Cardiac ventricle fibroblast (primary cell): ENCODE results near the gene OR4K2. TPM values are rescaled to one million over a fixed set of nuclear protein-coding genes. Genes with fewer than 3 reads are reported as not detected.

Source experiments
- total RNA-seq: library from RNA; depleted of rRNA; stranded (reverse); fragments of >200 nt; gene quantifications from 2 replicates; pipeline ENCODE4 v1.2.3, GENCODE V29; 2015

The OR4K2 gene, protein sequence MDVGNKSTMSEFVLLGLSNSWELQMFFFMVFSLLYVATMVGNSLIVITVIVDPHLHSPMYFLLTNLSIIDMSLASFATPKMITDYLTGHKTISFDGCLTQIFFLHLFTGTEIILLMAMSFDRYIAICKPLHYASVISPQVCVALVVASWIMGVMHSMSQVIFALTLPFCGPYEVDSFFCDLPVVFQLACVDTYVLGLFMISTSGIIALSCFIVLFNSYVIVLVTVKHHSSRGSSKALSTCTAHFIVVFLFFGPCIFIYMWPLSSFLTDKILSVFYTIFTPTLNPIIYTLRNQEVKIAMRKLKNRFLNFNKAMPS
- total RNA-seq = not detected in 2 replicates

DNA sequence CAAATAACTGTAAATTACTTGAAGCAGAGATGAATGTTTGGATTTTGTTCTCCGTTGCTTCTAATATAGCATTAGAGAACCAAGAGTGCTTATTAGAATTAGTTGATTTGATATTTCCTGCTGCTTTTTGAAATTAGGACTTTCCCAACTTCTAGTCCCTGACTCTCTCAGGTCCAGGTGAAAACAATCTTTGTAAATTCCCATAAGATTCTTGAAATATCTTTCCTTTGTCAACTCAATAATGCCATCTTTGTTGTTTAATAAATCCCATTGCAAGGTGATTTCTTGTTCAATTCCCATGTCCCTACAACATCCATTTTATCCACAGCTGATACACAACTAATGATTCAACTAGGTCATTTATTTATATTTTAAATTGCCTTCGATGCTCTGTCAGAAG, at the start of gene OR4K2:
Gene OR4K2, plus strand, starts transcription at position 301 of the 400 bp plus-strand sequence. CDS start 1,126 bp downstream, outside the sequence.

DNA sequence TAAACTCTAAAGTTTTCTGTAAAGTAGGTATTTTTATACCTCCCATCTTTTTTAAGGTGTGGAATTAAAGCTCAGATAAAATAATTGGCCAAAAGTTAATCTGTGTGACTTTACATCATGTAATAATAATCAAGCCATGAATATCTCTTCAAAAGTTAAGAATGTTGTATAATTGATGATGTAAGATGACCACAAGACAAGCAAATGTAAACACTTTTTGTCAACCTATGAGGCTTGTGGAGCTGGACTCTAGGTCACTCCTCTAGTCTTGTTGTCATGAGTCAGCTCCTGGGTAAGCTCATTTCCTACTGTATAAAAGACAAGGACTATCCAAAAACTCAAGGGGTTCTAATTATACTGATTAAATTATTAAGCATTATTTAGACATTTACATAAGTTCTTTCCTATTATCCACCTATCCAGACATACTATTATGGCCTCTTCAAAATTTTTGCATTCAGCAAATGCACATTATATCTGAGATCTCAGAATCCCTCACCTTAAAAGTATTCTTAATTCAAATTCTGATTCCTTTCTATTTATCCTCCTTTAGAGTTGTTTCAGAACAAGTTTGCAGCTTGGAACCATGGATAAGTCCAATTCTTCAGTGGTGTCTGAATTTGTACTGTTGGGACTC, 45.2 kb downstream of the OR4K2 start, which contains the start of gene OR4K5:
Gene OR4K5, plus strand, starts transcription at position 587 of the 637 bp plus-strand sequence. Its CDS starts 0 bp downstream, at position 587.

DNA sequence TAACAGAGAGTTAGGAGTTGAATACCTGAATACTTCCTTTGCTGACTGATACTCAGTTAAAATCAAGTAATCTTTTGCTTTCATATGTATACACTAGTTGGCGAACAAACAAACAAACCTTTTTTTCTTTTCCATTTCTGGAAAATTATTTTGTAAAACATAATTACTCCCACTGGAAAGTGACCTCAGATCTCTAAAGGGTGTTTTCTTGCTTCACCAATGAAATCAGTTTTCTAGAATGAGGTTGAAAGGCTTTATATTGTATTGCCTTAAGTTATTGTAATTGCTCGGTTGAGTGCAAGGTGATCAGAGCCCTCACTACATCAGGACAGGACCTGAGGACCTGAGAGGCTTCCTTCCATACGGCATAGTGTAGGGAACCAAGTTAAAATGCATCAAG, 55.7 kb downstream of the OR4K2 start, which contains the start of gene OR4K1:
Gene OR4K1, plus strand, starts transcription at position 301 of the 400 bp plus-strand sequence. CDS start 4,750 bp downstream, outside the sequence.

Other genes starting within 250 kb of the OR4K2 start
- gene OR11H2, start 161.3 kb upstream of the OR4K2 start, total RNA-seq = not detected in 2 replicates
- gene OR4Q3, start 131.6 kb upstream of the OR4K2 start, total RNA-seq = not detected in 2 replicates
- gene OR4M1, start 101.6 kb upstream of the OR4K2 start, total RNA-seq = not detected in 2 replicates
- not detected in 2 replicates for gene OR4N2, start 71.4 kb upstream of the OR4K2 start, total RNA-seq
- not detected in 2 replicates for gene OR4K5, start 45.5 kb downstream of the OR4K2 start, total RNA-seq
- not detected in 2 replicates for gene OR4K1, start 55.8 kb downstream of the OR4K2 start, total RNA-seq
- not detected in 2 replicates for gene OR4K15, start 100.4 kb downstream of the OR4K2 start, total RNA-seq
- gene OR4Q2, start 127.0 kb downstream of the OR4K2 start, total RNA-seq = not detected in 2 replicates
- not detected in 2 replicates for gene OR4K14, start 144.2 kb downstream of the OR4K2 start, total RNA-seq
- gene OR4K13, start 160.9 kb downstream of the OR4K2 start, total RNA-seq = not detected in 2 replicates
- not detected in 2 replicates for gene OR4L1, start 184.9 kb downstream of the OR4K2 start, total RNA-seq
- not detected in 2 replicates for gene OR4K17, start 235.6 kb downstream of the OR4K2 start, total RNA-seq